Mammary epithelial cell (primary cell): ENCODE measurements around the gene PLET1.

Experiments
- CTCF ChIP-seq, 2 donors: IDR thresholded peaks in 1 of 2; conservative IDR thresholded peaks in 1 of 2; 2 replicates each; pipeline ENCODE4 v1.5.1; 2011 to 2012; ENCODE audit warnings: inconsistent platforms in 2 of 2, low read length in 2 of 2, mild to moderate bottlenecking in 2 of 2, control low read depth in 1 of 2, low read depth in 1 of 2; ENCODE audit not compliant: insufficient read depth in 1 of 2; ENCODE audit errors: extremely low read depth in 1 of 2
- EZH2 ChIP-seq: IDR thresholded peaks from 2 replicates; pipeline ENCODE4 v1.6.1; 2012; ENCODE audit warnings: low read length, inconsistent platforms, borderline replicate concordance

DNA sequence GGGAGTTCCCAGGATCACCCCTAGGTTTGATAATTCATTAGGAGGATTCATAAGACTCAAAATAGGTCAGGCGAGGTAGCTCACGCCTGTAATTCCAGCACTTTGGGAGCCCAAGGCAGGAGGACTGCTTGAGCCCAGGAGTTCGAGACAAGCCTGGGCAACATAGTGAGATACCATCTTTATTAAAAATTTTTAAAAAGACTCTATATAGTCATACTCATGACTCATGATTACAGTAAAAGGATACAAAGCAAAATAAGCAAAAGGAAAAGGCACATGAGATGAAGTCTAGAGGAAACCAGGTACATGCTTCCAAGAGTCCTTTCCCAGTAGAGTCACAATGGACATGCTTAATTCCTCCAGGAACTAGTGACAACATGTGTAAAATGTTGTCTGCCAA lies 48.4 kb downstream of the PLET1 start:
- no peak for TF ChIP-seq CTCF (conservative IDR thresholded peaks at IDR 0.05 in 1 of 2, IDR thresholded peaks at IDR 0.05 in 1 of 2; ENCODE audit: extremely low read depth in 1 of 2, insufficient read depth in 1 of 2, low read depth in 1 of 2, low read length in 2 of 2)
- no peak for TF ChIP-seq EZH2
